ENCODE data around the gene NT5C2.

The NT5C2 gene

GRCh38 chr10:103060575-103060974 lies 132.5 kb downstream of the NT5C2 start:
- no peaks in the 10 kb centered on the region for H4K20me1 ChIP-seq (ENCODE audit: insufficient read depth, low read length)
- no peak overlapping the region for H3K4me3 ChIP-seq (ENCODE audit: low read length)
- no peak for TF ChIP-seq CTCF (IDR thresholded peaks at IDR 0.05; ENCODE audit: low read length)
- TF ChIP-seq EZH2phosphoT487 (IDR thresholded peaks at IDR 0.05; ENCODE audit: low read length) = no peak
- no peak for TF ChIP-seq EZH2 (optimal IDR thresholded peaks at IDR 0.05; ENCODE audit: low read depth, low read length)
- peaks cover 10% of the 10 kb centered on the region; the same call in 1 of the 2 replicates for H3K4me1 ChIP-seq (ENCODE audit: low read length)
- no peaks in the 10 kb centered on the region; the same call in 1 of the 2 replicates for H3F3A ChIP-seq (ENCODE audit: insufficient read depth, low read length)
- H3K9me2 ChIP-seq (replicated peaks; ENCODE audit: insufficient read depth, low read length) = no peaks in the 10 kb centered on the region
- H2AFZ ChIP-seq (ENCODE audit: low read length) = no peak overlapping the region
- H3K9me3 ChIP-seq (replicated peaks; ENCODE audit: insufficient read depth, low read length) = no peaks in the 10 kb centered on the region
- H3K79me2 ChIP-seq (ENCODE audit: low read length) = no peaks in the 10 kb centered on the region
- H3K4me2 ChIP-seq (ENCODE audit: low read depth, low read length) = no peak overlapping the region
- H3K27me3 ChIP-seq (replicated peaks; ENCODE audit: insufficient read depth, low read length) = no peaks in the 10 kb centered on the region
- H3K9ac ChIP-seq (ENCODE audit: low read length) = no peak overlapping the region
- no peaks in the 10 kb centered on the region for H3K36me3 ChIP-seq (replicated peaks; ENCODE audit: insufficient read depth, low read length)
- no peak for DNase-seq
- H3K27ac ChIP-seq (ENCODE audit: low read length) = no peak overlapping the region

- Histone ChIP-seq H3K27me3 (replicated peaks; ENCODE audit: insufficient read depth, low read length) (no peaks in the 10 kb centered on the region), H3K9me3 (replicated peaks; ENCODE audit: insufficient read depth, low read length) (no peaks in the 10 kb centered on the region), H3K9me2 (replicated peaks; ENCODE audit: insufficient read depth, low read length) (no peaks in the 10 kb centered on the region), H3F3A (ENCODE audit: insufficient read depth, low read length) (peaks cover 17% of the 10 kb centered on the region), H2AFZ (ENCODE audit: low read length) (no peak overlapping the region), H3K79me2 (ENCODE audit: low read length) (no peaks in the 10 kb centered on the region), H3K4me2 (ENCODE audit: low read depth, low read length) (no peak overlapping the region; the same call in 1 of the 2 replicates), H3K27ac (ENCODE audit: low read length) (no peak overlapping the region), H3K9ac (ENCODE audit: low read length) (no peak overlapping the region), H4K20me1 (ENCODE audit: insufficient read depth, low read length) (no peaks in the 10 kb centered on the region), H3K4me1 (ENCODE audit: low read length) (peaks cover 22% of the 10 kb centered on the region), H3K4me3 (ENCODE audit: low read length) (no peak overlapping the region), H3K36me3 (replicated peaks; ENCODE audit: insufficient read depth, low read length) (no peaks in the 10 kb centered on the region)
- TF ChIP-seq EZH2 (optimal IDR thresholded peaks at IDR 0.05; ENCODE audit: low read depth, low read length) = no peak
- no peak for TF ChIP-seq EZH2phosphoT487 (IDR thresholded peaks at IDR 0.05; ENCODE audit: low read length)
- TF ChIP-seq CTCF (IDR thresholded peaks at IDR 0.05; ENCODE audit: low read length) = no peak
- DNase-seq = no peak
These were observed 135.0 kb downstream of the NT5C2 start for GRCh38 chr10:103058034-103058433.

GRCh38 chr10:103055105-103055504 lies 138.0 kb downstream of the NT5C2 start:
- Histone ChIP-seq H3K4me3 (ENCODE audit: low read length) (no peak overlapping the region), H3K9ac (ENCODE audit: low read length) (no peak overlapping the region), H3K9me2 (replicated peaks; ENCODE audit: insufficient read depth, low read length) (no peaks in the 10 kb centered on the region), H3F3A (ENCODE audit: insufficient read depth, low read length) (peaks cover 17% of the 10 kb centered on the region), H2AFZ (ENCODE audit: low read length) (no peak overlapping the region), H3K27me3 (replicated peaks; ENCODE audit: insufficient read depth, low read length) (no peaks in the 10 kb centered on the region), H4K20me1 (ENCODE audit: insufficient read depth, low read length) (no peaks in the 10 kb centered on the region), H3K27ac (ENCODE audit: low read length) (peak overlapping the region; percentile 75; the same call in 1 of the 2 replicates), H3K9me3 (replicated peaks; ENCODE audit: insufficient read depth, low read length) (no peaks in the 10 kb centered on the region), H3K4me1 (ENCODE audit: low read length) (peaks cover 22% of the 10 kb centered on the region), H3K36me3 (replicated peaks; ENCODE audit: insufficient read depth, low read length) (no peaks in the 10 kb centered on the region), H3K79me2 (ENCODE audit: low read length) (no peaks in the 10 kb centered on the region), H3K4me2 (ENCODE audit: low read depth, low read length) (peak overlapping the region; percentile 94; the same call in 1 of the 2 replicates)
- no peak for DNase-seq
- TF ChIP-seq EZH2phosphoT487 (IDR thresholded peaks at IDR 0.05; ENCODE audit: low read length) = no peak

GRCh38 chr10:103054621-103055020 lies 138.5 kb downstream of the NT5C2 start:
- H3K4me2 ChIP-seq (ENCODE audit: low read depth, low read length) = peak overlapping the region; percentile 94

More at GRCh38 chr10:103054621-103055020, 138.5 kb downstream of the NT5C2 start:
- Histone ChIP-seq H3K9me2 (replicated peaks; ENCODE audit: insufficient read depth, low read length) (no peaks in the 10 kb centered on the region), H2AFZ (ENCODE audit: low read length) (peak overlapping the region; percentile 92), H3K4me1 (ENCODE audit: low read length) (peaks cover 22% of the 10 kb centered on the region), H3K9ac (ENCODE audit: low read length) (peak overlapping the region; percentile 55; the same call in 1 of the 2 replicates), H3K9me3 (replicated peaks; ENCODE audit: insufficient read depth, low read length) (no peaks in the 10 kb centered on the region), H3F3A (ENCODE audit: insufficient read depth, low read length) (peaks cover 17% of the 10 kb centered on the region), H4K20me1 (ENCODE audit: insufficient read depth, low read length) (no peaks in the 10 kb centered on the region), H3K27ac (ENCODE audit: low read length) (peak overlapping the region; percentile 75), H3K79me2 (ENCODE audit: low read length) (no peaks in the 10 kb centered on the region), H3K27me3 (replicated peaks; ENCODE audit: insufficient read depth, low read length) (no peaks in the 10 kb centered on the region), H3K4me3 (ENCODE audit: low read length) (peak overlapping the region; percentile 66), H3K36me3 (replicated peaks; ENCODE audit: insufficient read depth, low read length) (no peaks in the 10 kb centered on the region)
- no peak for DNase-seq
- TF ChIP-seq EZH2phosphoT487 (IDR thresholded peaks at IDR 0.05; ENCODE audit: low read length) = no peak
- TF ChIP-seq EZH2 (optimal IDR thresholded peaks at IDR 0.05; ENCODE audit: low read depth, low read length) = no peak
- no peak for TF ChIP-seq CTCF (IDR thresholded peaks at IDR 0.05; ENCODE audit: low read length)
